HepG2 (cell line): Measurements from ENCODE around the gene CPNE1. TPM values are rescaled to one million over a fixed set of nuclear protein-coding genes. Genes with fewer than 3 reads are reported as not detected.

Source experiments
- CCAR2 ChIP-seq: fragments of 200-400 bp; formaldehyde crosslinking; optimal IDR thresholded peaks from 2 replicates; pipeline ENCODE3; 2018; ENCODE audit warnings: low read depth, mild to moderate bottlenecking, low read length, moderate library complexity
- EED ChIP-seq: sonication (generic); formaldehyde crosslinking; IDR thresholded peaks from 2 replicates; pipeline ENCODE4 v1.5.0; 2020; ENCODE audit warnings: mild to moderate bottlenecking, missing genetic modification reagents
- FOSL2 ChIP-seq: sonication (generic); formaldehyde crosslinking; IDR thresholded peaks from 2 replicates; pipeline ENCODE4 v1.4.0; 2020; ENCODE audit warnings: missing genetic modification reagents
- HIVEP1 ChIP-seq: sonication (generic); formaldehyde crosslinking; IDR thresholded peaks from 2 replicates; pipeline ENCODE4 v1.4.0; 2020; ENCODE audit warnings: mild to moderate bottlenecking, missing genetic modification reagents
- KAT7 ChIP-seq: IDR thresholded peaks from 2 replicates; pipeline ENCODE4 v1.6.1; 2018; ENCODE audit warnings: borderline replicate concordance, missing compliant biosample characterization
- NBN ChIP-seq: fragments of 450-650 bp; conservative IDR thresholded peaks from 2 replicates; pipeline ENCODE4 v1.6.1; 2017
- NFE2 ChIP-seq: sonication (generic); formaldehyde crosslinking; IDR thresholded peaks from 2 replicates; pipeline ENCODE4 v1.4.0; 2020; ENCODE audit warnings: missing genetic modification reagents
- PAF1 ChIP-seq: IDR thresholded peaks from 2 replicates; pipeline ENCODE4 v1.6.1; 2016; ENCODE audit warnings: missing genetic modification reagents, missing compliant biosample characterization
- REL ChIP-seq: sonication (generic); formaldehyde crosslinking; conservative IDR thresholded peaks from 2 replicates; pipeline ENCODE4 v1.8.0; 2022; ENCODE audit warnings: mild to moderate bottlenecking, missing genetic modification reagents, moderate library complexity
- RNF2 ChIP-seq: fragments of 450-650 bp; conservative IDR thresholded peaks from 2 replicates; pipeline ENCODE4 v1.6.1; 2016; ENCODE audit warnings: low read depth
- SYNCRIP ChIP-seq: fragments of 200-400 bp; formaldehyde crosslinking; IDR thresholded peaks from 2 replicates; pipeline ENCODE4 v1.6.1; 2018; ENCODE audit warnings: mild to moderate bottlenecking, low read depth, low read length; ENCODE audit not compliant: insufficient read depth
- TAF15 ChIP-seq: fragments of 200-400 bp; formaldehyde crosslinking; IDR thresholded peaks from one replicate; pipeline ENCODE4 v1.6.1; 2018; ENCODE audit warnings: mild to moderate bottlenecking, low read depth, low read length; ENCODE audit not compliant: poor library complexity, severe bottlenecking
- TBP ChIP-seq: sonication (generic); formaldehyde crosslinking; IDR thresholded peaks from 2 replicates; pipeline ENCODE4 v1.5.0; 2020; ENCODE audit warnings: missing genetic modification reagents
- ZBTB7A ChIP-seq: sonication (generic); formaldehyde crosslinking; IDR thresholded peaks from 2 replicates; pipeline ENCODE4 v1.8.0; 2022; ENCODE audit warnings: mild to moderate bottlenecking, missing genetic modification reagents
- ZC3H4 ChIP-seq: sonication (generic); formaldehyde crosslinking; IDR thresholded peaks from 2 replicates; pipeline ENCODE4 v1.4.0; 2020; ENCODE audit warnings: missing genetic modification reagents, borderline replicate concordance
- ZFP36L1 ChIP-seq: sonication (generic); formaldehyde crosslinking; IDR thresholded peaks from 2 replicates; pipeline ENCODE4 v1.8.0; 2022; ENCODE audit warnings: mild to moderate bottlenecking, missing genetic modification reagents, moderate library complexity
- ZFP36L2 ChIP-seq: sonication (generic); formaldehyde crosslinking; IDR thresholded peaks from 2 replicates; pipeline ENCODE4 v1.4.0; 2020; ENCODE audit warnings: missing genetic modification reagents
- ZKSCAN8 ChIP-seq: IDR thresholded peaks from 2 replicates; pipeline ENCODE4 v1.6.1; 2016; ENCODE audit warnings: borderline replicate concordance, missing genetic modification reagents, missing compliant biosample characterization
- ZNF225 ChIP-seq: sonication (generic); formaldehyde crosslinking; IDR thresholded peaks from 2 replicates; pipeline ENCODE4 v1.4.0; 2020; ENCODE audit warnings: mild to moderate bottlenecking, missing genetic modification reagents
- ZNF260 ChIP-seq: sonication (generic); formaldehyde crosslinking; IDR thresholded peaks from 2 replicates; pipeline ENCODE4 v1.4.0; 2020; ENCODE audit warnings: missing genetic modification reagents, low read depth, mild to moderate bottlenecking, borderline replicate concordance
- ZNF615 ChIP-seq: sonication (generic); formaldehyde crosslinking; IDR thresholded peaks from 2 replicates; pipeline ENCODE4 v1.5.0; 2020; ENCODE audit warnings: mild to moderate bottlenecking, missing genetic modification reagents, borderline replicate concordance
- ZNF670 ChIP-seq: sonication (generic); formaldehyde crosslinking; IDR thresholded peaks from 2 replicates; pipeline ENCODE4 v1.8.0; 2022; ENCODE audit warnings: mild to moderate bottlenecking, missing genetic modification reagents, borderline replicate concordance
- polyA plus RNA-seq, 8 experiments: library from polyadenylated mRNA; depleted of rRNA in 3 of 8; stranded (reverse) in 7 of 8; unstranded in 1 of 8; fragments of >200 nt; fragmentation: Illumina TruSeq in 4 of 8; extraction: Trizol in 4 of 8; gene quantifications; 2 replicates each; pipeline versions ENCODE4 v1.2.1 to v1.2.3, GENCODE V29; 2011 to 2016; ENCODE audit warnings: low read depth in 4 of 8, missing spikeins in 1 of 8, mixed read lengths in 1 of 8; ENCODE audit not compliant: insufficient read depth in 1 of 8
- total RNA-seq, 5 experiments: library from RNA; depleted of rRNA; stranded (reverse); fragments of >200 nt; fragmentation: Illumina TruSeq; extraction: Trizol; gene quantifications; 2 replicates each; pipeline ENCODE4 v1.2.3, GENCODE V29; 2016; ENCODE audit warnings: low read depth in 1 of 5
- TF ChIP-seq, protein P1 (sequence below): sonication (generic); formaldehyde crosslinking; IDR thresholded peaks from 2 replicates; pipeline ENCODE4 v1.4.0; 2020; ENCODE audit warnings: mild to moderate bottlenecking, missing genetic modification reagents
- TF ChIP-seq, protein P2 (sequence below): sonication (generic); formaldehyde crosslinking; IDR thresholded peaks from 2 replicates; pipeline ENCODE4 v1.4.0; 2020; ENCODE audit warnings: missing genetic modification reagents

CPNE1 gene
- total and polyA plus RNA-seq, 2 of the 13 experiments (the other 11 are each of a cell fraction or from before 2014, with no cell fraction given): 408 to 431 TPM

DNA sequence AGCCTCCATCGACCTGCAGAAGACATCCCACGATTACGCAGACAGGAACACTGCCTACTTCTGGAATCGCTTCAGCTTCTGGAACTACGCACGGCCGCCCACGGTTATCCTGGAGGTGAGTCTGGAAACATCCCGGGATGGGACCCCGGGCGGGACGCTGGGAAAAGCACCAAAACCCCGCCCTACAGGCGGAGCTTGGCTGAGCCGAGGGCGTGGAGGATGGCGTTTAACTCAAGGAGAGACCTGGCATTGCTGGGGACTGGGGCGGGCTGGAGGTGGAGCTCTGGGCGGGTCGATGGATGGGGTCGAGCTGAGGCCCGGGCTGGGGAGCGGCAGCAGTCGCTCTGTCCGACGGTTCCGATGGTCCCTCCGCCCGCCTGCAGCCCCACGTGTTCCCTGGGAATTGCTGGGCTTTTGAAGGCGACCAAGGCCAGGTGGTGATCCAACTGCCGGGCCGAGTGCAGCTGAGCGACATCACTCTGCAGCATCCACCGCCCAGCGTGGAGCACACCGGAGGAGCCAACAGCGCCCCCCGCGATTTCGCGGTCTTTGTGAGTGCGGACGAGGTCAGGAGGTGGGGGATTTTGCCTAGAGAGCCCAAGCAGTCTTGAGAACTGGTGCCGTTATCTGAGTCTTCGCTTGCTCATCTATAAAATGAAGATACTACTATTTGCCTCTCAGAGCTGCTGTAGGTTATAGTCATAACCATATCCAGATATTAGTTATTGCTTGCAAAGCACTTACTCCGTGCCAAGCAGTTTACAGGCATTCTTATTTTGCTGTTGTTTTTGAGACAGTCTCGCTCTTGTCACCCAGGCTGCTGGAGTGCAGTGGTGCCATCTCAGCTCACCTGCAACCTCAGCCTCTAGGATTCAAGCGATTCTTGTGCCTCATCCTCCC lies 45.3 kb downstream of the CPNE1 start (continued):
- TF ChIP-seq HIVEP1 (CRISPR knock-in tag) (peak; percentile 93), ZNF260 (CRISPR knock-in tag) (no peak), PAF1 (CRISPR knock-in tag) (peak; percentile 65; the same call in 1 of the 2 replicates), ZNF670 (CRISPR knock-in tag) (peak; percentile 88; the same call in 1 of the 2 replicates), CCAR2 (no peak), ZKSCAN8 (CRISPR knock-in tag) (peak; percentile 81; the same call in 1 of the 2 replicates), ZFP36L1 (CRISPR knock-in tag) (no peak), TAF15 (peak; percentile 98), ZNF225 (CRISPR knock-in tag) (peak; percentile 87), KAT7 (CRISPR knock-in tag) (0 out of 2 replicates have a peak, but pooled peaks have one; percentile 47), TBP (CRISPR knock-in tag) (peak; percentile 85; the same call in 1 of the 2 replicates), NBN (no peak), ZFP36L2 (CRISPR knock-in tag) (peak; percentile 79; the same call in 1 of the 2 replicates), REL (peak; percentile 86; the same call in 1 of the 2 replicates), NFE2 (CRISPR knock-in tag) (no peak; the same call in 1 of the 2 replicates), ZC3H4 (CRISPR knock-in tag) (peak; percentile 25; the same call in 1 of the 2 replicates), SYNCRIP (no peak), RNF2 (peak; percentile 85), EED (no peak; the same call in 1 of the 2 replicates), ZNF615 (no peak), FOSL2 (CRISPR knock-in tag) (peak; percentile 59; the same call in 1 of the 2 replicates), ZBTB7A (CRISPR knock-in tag) (peak; percentile 93)
- TF ChIP-seq, protein P1, sequence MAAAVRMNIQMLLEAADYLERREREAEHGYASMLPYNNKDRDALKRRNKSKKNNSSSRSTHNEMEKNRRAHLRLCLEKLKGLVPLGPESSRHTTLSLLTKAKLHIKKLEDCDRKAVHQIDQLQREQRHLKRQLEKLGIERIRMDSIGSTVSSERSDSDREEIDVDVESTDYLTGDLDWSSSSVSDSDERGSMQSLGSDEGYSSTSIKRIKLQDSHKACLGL (CRISPR knock-in tag): peak; percentile 98
- TF ChIP-seq, protein P2, sequence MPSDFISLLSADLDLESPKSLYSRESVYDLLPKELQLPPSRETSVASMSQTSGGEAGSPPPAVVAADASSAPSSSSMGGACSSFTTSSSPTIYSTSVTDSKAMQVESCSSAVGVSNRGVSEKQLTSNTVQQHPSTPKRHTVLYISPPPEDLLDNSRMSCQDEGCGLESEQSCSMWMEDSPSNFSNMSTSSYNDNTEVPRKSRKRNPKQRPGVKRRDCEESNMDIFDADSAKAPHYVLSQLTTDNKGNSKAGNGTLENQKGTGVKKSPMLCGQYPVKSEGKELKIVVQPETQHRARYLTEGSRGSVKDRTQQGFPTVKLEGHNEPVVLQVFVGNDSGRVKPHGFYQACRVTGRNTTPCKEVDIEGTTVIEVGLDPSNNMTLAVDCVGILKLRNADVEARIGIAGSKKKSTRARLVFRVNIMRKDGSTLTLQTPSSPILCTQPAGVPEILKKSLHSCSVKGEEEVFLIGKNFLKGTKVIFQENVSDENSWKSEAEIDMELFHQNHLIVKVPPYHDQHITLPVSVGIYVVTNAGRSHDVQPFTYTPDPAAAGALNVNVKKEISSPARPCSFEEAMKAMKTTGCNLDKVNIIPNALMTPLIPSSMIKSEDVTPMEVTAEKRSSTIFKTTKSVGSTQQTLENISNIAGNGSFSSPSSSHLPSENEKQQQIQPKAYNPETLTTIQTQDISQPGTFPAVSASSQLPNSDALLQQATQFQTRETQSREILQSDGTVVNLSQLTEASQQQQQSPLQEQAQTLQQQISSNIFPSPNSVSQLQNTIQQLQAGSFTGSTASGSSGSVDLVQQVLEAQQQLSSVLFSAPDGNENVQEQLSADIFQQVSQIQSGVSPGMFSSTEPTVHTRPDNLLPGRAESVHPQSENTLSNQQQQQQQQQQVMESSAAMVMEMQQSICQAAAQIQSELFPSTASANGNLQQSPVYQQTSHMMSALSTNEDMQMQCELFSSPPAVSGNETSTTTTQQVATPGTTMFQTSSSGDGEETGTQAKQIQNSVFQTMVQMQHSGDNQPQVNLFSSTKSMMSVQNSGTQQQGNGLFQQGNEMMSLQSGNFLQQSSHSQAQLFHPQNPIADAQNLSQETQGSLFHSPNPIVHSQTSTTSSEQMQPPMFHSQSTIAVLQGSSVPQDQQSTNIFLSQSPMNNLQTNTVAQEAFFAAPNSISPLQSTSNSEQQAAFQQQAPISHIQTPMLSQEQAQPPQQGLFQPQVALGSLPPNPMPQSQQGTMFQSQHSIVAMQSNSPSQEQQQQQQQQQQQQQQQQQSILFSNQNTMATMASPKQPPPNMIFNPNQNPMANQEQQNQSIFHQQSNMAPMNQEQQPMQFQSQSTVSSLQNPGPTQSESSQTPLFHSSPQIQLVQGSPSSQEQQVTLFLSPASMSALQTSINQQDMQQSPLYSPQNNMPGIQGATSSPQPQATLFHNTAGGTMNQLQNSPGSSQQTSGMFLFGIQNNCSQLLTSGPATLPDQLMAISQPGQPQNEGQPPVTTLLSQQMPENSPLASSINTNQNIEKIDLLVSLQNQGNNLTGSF (CRISPR knock-in tag): peak; percentile 87; the same call in 1 of the 2 replicates
